Stimulated activated CD4-positive, alpha-beta T cell treated with anti-CD3 and anti-CD28 coated beads, Interleukin-2, amount 100 ng/mL, for 24 hours (primary cell): Measurements from ENCODE around the gene TAF11L13.
"Not testable (repeated sequence)": the region's sequence is repeated elsewhere in the genome, so short reads cannot be mapped to it uniquely, and the experiment has no call there.

Source experiments
- DNase-seq, 2 donors: peaks; one replicate each; pipeline ENCODE4 v3.0.0-alpha.2; 2020

TAF11L13 gene

GRCh38 chr5:17631788-17632187, at the start of gene TAF11L13:
Gene TAF11L13 (plus strand): TSS chr5:17632088.
- not testable (repeated sequence) for DNase-seq

- DNase-seq: not testable (repeated sequence)
These were observed 46.2 kb upstream of the TAF11L13 start, which contains the start of gene TAF11L7 for GRCh38 chr5:17585658-17586057. Gene TAF11L7 (minus strand): TSS chr5:17585758.

- DNase-seq: not testable (repeated sequence)
These were observed 41.0 kb upstream of the TAF11L13 start, which contains the start of gene TAF11L8 for GRCh38 chr5:17590860-17591259. Gene TAF11L8 (minus strand): TSS chr5:17590960.

GRCh38 chr5:17594255-17594654, 37.6 kb upstream of the TAF11L13 start, which contains the start of gene TAF11L9:
Gene TAF11L9 (minus strand): TSS chr5:17594394.
- DNase-seq: not testable (repeated sequence)

GRCh38 chr5:17597728-17598127, 34.2 kb upstream of the TAF11L13 start, which contains the start of gene TAF11L10:
Gene TAF11L10 (minus strand): TSS chr5:17597828.
- not testable (repeated sequence) for DNase-seq

- not testable (repeated sequence) for DNase-seq
These were observed 28.0 kb upstream of the TAF11L13 start, which contains the start of gene TAF11L11 for GRCh38 chr5:17603880-17604279. Gene TAF11L11 (plus strand): TSS chr5:17604183.

- no peak for DNase-seq
These were observed 26.9 kb upstream of the TAF11L13 start for GRCh38 chr5:17604951-17605350.

GRCh38 chr5:17607461-17607860, 24.4 kb upstream of the TAF11L13 start:
- not testable (repeated sequence) for DNase-seq

GRCh38 chr5:17610092-17610491, 21.8 kb upstream of the TAF11L13 start, which contains the start of gene TAF11L12:
Gene TAF11L12 (plus strand): TSS chr5:17610392.
- not testable (repeated sequence) for DNase-seq

- DNase-seq: no peak
These were observed 16.8 kb upstream of the TAF11L13 start for GRCh38 chr5:17614872-17615605.

GRCh38 chr5:17619354-17619753, 12.5 kb upstream of the TAF11L13 start:
- no peak for DNase-seq

- DNase-seq: no peak
These were observed 11.3 kb upstream of the TAF11L13 start for GRCh38 chr5:17620627-17621026.

- no peak for DNase-seq
These were observed 6.2 kb upstream of the TAF11L13 start for GRCh38 chr5:17625686-17626085.

GRCh38 chr5:17634160-17634559, 2.3 kb downstream of the TAF11L13 start, which contains the start of gene TAF11L14:
Gene TAF11L14 (plus strand): TSS chr5:17634460.
- no peak for DNase-seq

GRCh38 chr5:17649232-17649631, 17.3 kb downstream of the TAF11L13 start:
- not testable (repeated sequence) for DNase-seq

- not testable (repeated sequence) for DNase-seq
These were observed 23.4 kb downstream of the TAF11L13 start for GRCh38 chr5:17655201-17655759.

- DNase-seq: no peak
These were observed 24.0 kb downstream of the TAF11L13 start for GRCh38 chr5:17655921-17656320.

- DNase-seq: no peak
These were observed 31.3 kb downstream of the TAF11L13 start for GRCh38 chr5:17663182-17663581.

- DNase-seq: no peak
These were observed 33.9 kb downstream of the TAF11L13 start for GRCh38 chr5:17665836-17666235.

GRCh38 chr5:17666726-17667235, 34.9 kb downstream of the TAF11L13 start:
- no peak for DNase-seq

- DNase-seq: no peak
These were observed 38.5 kb downstream of the TAF11L13 start for GRCh38 chr5:17670353-17670752.

- DNase-seq: no peak
These were observed 47.0 kb downstream of the TAF11L13 start for GRCh38 chr5:17678751-17679324.

GRCh38 chr5:17679597-17680203, 47.8 kb downstream of the TAF11L13 start:
- DNase-seq: no peak
